Activated T-helper 17 cell treated with anti-CD3 and anti-CD28 coated beads, Interleukin-2, amount 50 U/mL, for 72 hours (primary cell): ENCODE measurements around the gene WBP1. TPM values are rescaled to one million over a fixed set of nuclear protein-coding genes. Genes with fewer than 3 reads are reported as not detected.

Experiments
- ATAC-seq: fragments of 150-1000 bp; cut with Tn5 transposase; replicated peaks from 2 replicates; pipeline ENCODE4 v1.10.0; 2021; ENCODE audit warnings: mild to moderate bottlenecking, moderate library complexity
- H3K27ac Mint-ChIP-seq: one replicate; pipeline ENCODE4 v1.8.0; 2022; ENCODE audit warnings: mixed read lengths
- H3K27me3 Mint-ChIP-seq: one replicate; pipeline ENCODE4 v1.8.0; 2022; ENCODE audit warnings: mixed read lengths
- H3K36me3 Mint-ChIP-seq: one replicate; pipeline ENCODE4 v1.8.0; 2022; ENCODE audit warnings: low read depth, mild to moderate bottlenecking, mixed read lengths
- H3K4me1 Mint-ChIP-seq: one replicate; pipeline ENCODE4 v1.8.0; 2022; ENCODE audit warnings: mixed read lengths
- H3K4me3 Mint-ChIP-seq: one replicate; pipeline ENCODE4 v1.8.0; 2022; ENCODE audit warnings: mild to moderate bottlenecking, mixed read lengths
- H3K9me3 Mint-ChIP-seq: one replicate; pipeline ENCODE4 v1.8.0; 2022; ENCODE audit warnings: mixed read lengths
- total RNA-seq, 2 donors: library from RNA; stranded (reverse); gene quantifications; one replicate each; pipeline ENCODE4 v1.2.3, GENCODE V29; 2022

WBP1 gene
- total RNA-seq, 2 donors from 2014 or later = 34.1 to 48.5 TPM

GRCh38 chr2:74507145-74507925 is 49.1 kb downstream of the WBP1 start, which contains the start of gene PCGF1:
TSS of gene PCGF1 (minus strand) at chr2:74507695. CDS start at chr2:74507668, 27 bp downstream.
- peaks cover 28% of the 10 kb centered on the region for H3K4me1 Mint-ChIP-seq
- H3K4me3 Mint-ChIP-seq = peak within 1 kb of the TSS; percentile 94
- ATAC-seq = peak; percentile 95
- peaks cover 11% of the 10 kb centered on the region for H3K27me3 Mint-ChIP-seq
- no peaks in the 10 kb centered on the region for H3K9me3 Mint-ChIP-seq
- H3K27ac Mint-ChIP-seq = peak within 1 kb of the TSS; percentile 99
- peaks cover 40% of the 10 kb centered on the region for H3K36me3 Mint-ChIP-seq

- Mint-ChIP-seq H3K27me3 (peaks cover 11% of the 10 kb centered on the region), H3K4me3 (peak overlapping the region; percentile 94), H3K4me1 (peaks cover 28% of the 10 kb centered on the region), H3K9me3 (no peaks in the 10 kb centered on the region), H3K36me3 (peaks cover 40% of the 10 kb centered on the region), H3K27ac (peak overlapping the region; percentile 99)
- peak; percentile 5 for ATAC-seq
Observed at GRCh38 chr2:74507926-74508520, 49.8 kb downstream of the WBP1 start.

GRCh38 chr2:74510272-74510671 is 52.0 kb downstream of the WBP1 start:
- H3K4me1 Mint-ChIP-seq = peaks cover 18% of the 10 kb centered on the region
- ATAC-seq = no peak
- H3K27me3 Mint-ChIP-seq = peaks cover 3% of the 10 kb centered on the region
- no peak overlapping the region for H3K4me3 Mint-ChIP-seq
- H3K36me3 Mint-ChIP-seq = peaks cover 25% of the 10 kb centered on the region
- H3K9me3 Mint-ChIP-seq = no peaks in the 10 kb centered on the region
- H3K27ac Mint-ChIP-seq = no peak overlapping the region

Other genes with a start within 250 kb of the WBP1 start
- gene SLC4A5, start 115.0 kb upstream of the WBP1 start, total RNA-seq = 1 to 10 TPM; 2.2 to 4.4 TPM
- 100 to 1,000 TPM in 1 of 2 donors, 10 to 100 TPM in 1; 84.0 to 108 TPM for gene DCTN1, start 78.1 kb upstream of the WBP1 start, total RNA-seq
- gene C2orf81, start 36.8 kb upstream of the WBP1 start, total RNA-seq = 1 to 10 TPM; 2.3 to 9.7 TPM
- gene WDR54, start 36.7 kb upstream of the WBP1 start, total RNA-seq = 100 to 1,000 TPM in 1 of 2 donors, 10 to 100 TPM in 1; 85.8 to 194 TPM
- gene RTKN, start 16.5 kb upstream of the WBP1 start, total RNA-seq = 1 to 10 TPM; 1.2 to 3.1 TPM
- 10 to 100 TPM; 27.8 to 37.9 TPM for gene INO80B, start 3.4 kb upstream of the WBP1 start, total RNA-seq
- gene MOGS, start 6.9 kb downstream of the WBP1 start, total RNA-seq = 10 to 100 TPM; 68.3 to 70.9 TPM
- gene MRPL53, start 14.2 kb downstream of the WBP1 start, total RNA-seq = 10 to 100 TPM; 83.8 to 91.2 TPM
- 10 to 100 TPM; 25.4 to 26.3 TPM for gene CCDC142, start 24.6 kb downstream of the WBP1 start, total RNA-seq
- gene TTC31, start 24.6 kb downstream of the WBP1 start, total RNA-seq = 10 to 100 TPM; 27.2 to 32.4 TPM
- 1 to 10 TPM in 1 of 2 donors, under 1 TPM in 1; 0.39 to 1.3 TPM for gene LBX2, start 41.2 kb downstream of the WBP1 start, total RNA-seq
- gene PCGF1, start 49.3 kb downstream of the WBP1 start, total RNA-seq = 10 to 100 TPM; 22.0 to 32.8 TPM
- 1 to 10 TPM in 1 of 2 donors, under 1 TPM in 1; 0.39 to 1.4 TPM for gene TLX2, start 56.0 kb downstream of the WBP1 start, total RNA-seq
- under 1 TPM; 0.74 to 0.76 TPM for gene DQX1, start 67.8 kb downstream of the WBP1 start, total RNA-seq
- 100 to 1,000 TPM in 1 of 2 donors, 10 to 100 TPM in 1; 72.2 to 116 TPM for gene AUP1, start 71.3 kb downstream of the WBP1 start, total RNA-seq
- gene HTRA2, start 71.5 kb downstream of the WBP1 start, total RNA-seq = 10 to 100 TPM; 75.6 to 81.2 TPM
- 1 to 10 TPM; 2.0 to 4.4 TPM for gene LOXL3, start 95.5 kb downstream of the WBP1 start, total RNA-seq
- gene DOK1, start 96.3 kb downstream of the WBP1 start, total RNA-seq = 10 to 100 TPM; 23.7 to 32.4 TPM
- gene M1AP, start 189.9 kb downstream of the WBP1 start, total RNA-seq = not detected
- gene SEMA4F, start 195.8 kb downstream of the WBP1 start, total RNA-seq = 1 to 10 TPM; 6.5 to 7.3 TPM